Stimulated activated CD8-positive, alpha-beta memory T cell treated with anti-CD3 and anti-CD28 coated beads, Interleukin-4, amount 100 ng/mL, for 48 hours (primary cell): ENCODE data around the gene ZDHHC14.
"Not testable (repeated sequence)": the region's sequence is repeated elsewhere in the genome, so short reads cannot be mapped to it uniquely, and the experiment has no call there.

Experiments used
- DNase-seq: peaks from one replicate; pipeline ENCODE4 v3.0.0-alpha.2; 2020

ZDHHC14 gene

GRCh38 chr6:157380779-157381561 is at the start of gene ZDHHC14:
Gene ZDHHC14, plus strand, starts transcription at chr6:157381190.
- DNase-seq, result peak; percentile 90

GRCh38 chr6:157332813-157333212 is 48.2 kb upstream of the ZDHHC14 start:
- DNase-seq, result no peak

GRCh38 chr6:157333537-157333936 is 47.5 kb upstream of the ZDHHC14 start:
- no peak for DNase-seq

GRCh38 chr6:157333956-157334355 is 47.0 kb upstream of the ZDHHC14 start:
- DNase-seq, result no peak

- DNase-seq, result no peak
These were observed 45.2 kb upstream of the ZDHHC14 start for GRCh38 chr6:157335829-157336228.

GRCh38 chr6:157337276-157337675 is 43.7 kb upstream of the ZDHHC14 start:
- DNase-seq, result not testable (repeated sequence)

- no peak for DNase-seq
These were observed 43.2 kb upstream of the ZDHHC14 start for GRCh38 chr6:157337751-157338150.

- no peak for DNase-seq
These were observed 41.6 kb upstream of the ZDHHC14 start for GRCh38 chr6:157339432-157339831.

- DNase-seq, result no peak
These were observed 37.3 kb upstream of the ZDHHC14 start for GRCh38 chr6:157343732-157344131.

GRCh38 chr6:157346373-157346772 is 34.6 kb upstream of the ZDHHC14 start:
- DNase-seq, result no peak

GRCh38 chr6:157358287-157358686 is 22.7 kb upstream of the ZDHHC14 start:
- DNase-seq, result no peak

GRCh38 chr6:157361886-157362285 is 19.1 kb upstream of the ZDHHC14 start:
- no peak for DNase-seq

GRCh38 chr6:157364705-157365104 is 16.3 kb upstream of the ZDHHC14 start:
- DNase-seq, result no peak

GRCh38 chr6:157366648-157367047 is 14.3 kb upstream of the ZDHHC14 start:
- DNase-seq, result no peak

GRCh38 chr6:157368359-157369049 is 12.5 kb upstream of the ZDHHC14 start:
- DNase-seq, result no peak

GRCh38 chr6:157370755-157371154 is 10.2 kb upstream of the ZDHHC14 start:
- no peak for DNase-seq

- DNase-seq, result no peak
These were observed 8.3 kb upstream of the ZDHHC14 start for GRCh38 chr6:157372501-157373280.

GRCh38 chr6:157374889-157375443 is 6.0 kb upstream of the ZDHHC14 start:
- DNase-seq, result no peak

- peak; percentile 39 for DNase-seq
These were observed 4.7 kb upstream of the ZDHHC14 start for GRCh38 chr6:157376241-157376640.

- no peak for DNase-seq
These were observed 4.2 kb upstream of the ZDHHC14 start for GRCh38 chr6:157376706-157377230.

GRCh38 chr6:157379656-157380457 is 1.1 kb upstream of the ZDHHC14 start:
- peak; percentile 90 for DNase-seq

GRCh38 chr6:157380458-157380778 is 572 bp upstream of the ZDHHC14 start:
- DNase-seq, result peak; percentile 57
